CD4-positive, alpha-beta T cell treated with Interleukin-17A for 4 hours (primary cell): Measurements from ENCODE around the gene PLCL1.
A peak's percentile ranks its signal among the peaks of the same experiment; 100 is the strongest.
"Not testable (repeated sequence)": the region's sequence is repeated elsewhere in the genome, so short reads cannot be mapped to it uniquely, and the experiment has no call there.

Experiments
- DNase-seq: peaks from one replicate; pipeline ENCODE4 v3.0.0-alpha.2; 2020; ENCODE audit warnings: mixed read lengths

The PLCL1 gene

DNA sequence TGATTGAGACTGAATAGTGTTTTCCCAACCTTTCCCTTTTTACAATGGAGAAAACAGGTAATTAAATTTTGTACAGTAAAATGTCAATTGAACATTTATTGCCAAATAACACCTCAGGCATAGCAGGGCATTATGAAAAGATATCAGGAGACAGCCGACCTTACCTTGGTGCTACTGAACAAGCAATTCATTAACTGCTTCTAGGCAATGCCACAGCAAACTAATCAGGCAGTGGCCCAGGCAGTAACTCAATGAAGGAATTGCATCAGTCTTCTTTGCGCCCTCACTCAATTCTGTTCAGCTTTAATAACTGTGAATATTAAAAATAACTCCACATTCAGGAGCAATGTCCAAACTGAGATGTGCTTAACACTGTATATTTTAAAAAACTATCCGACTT is 6.1 kb downstream of the PLCL1 start:
- DNase-seq = no peak

DNA sequence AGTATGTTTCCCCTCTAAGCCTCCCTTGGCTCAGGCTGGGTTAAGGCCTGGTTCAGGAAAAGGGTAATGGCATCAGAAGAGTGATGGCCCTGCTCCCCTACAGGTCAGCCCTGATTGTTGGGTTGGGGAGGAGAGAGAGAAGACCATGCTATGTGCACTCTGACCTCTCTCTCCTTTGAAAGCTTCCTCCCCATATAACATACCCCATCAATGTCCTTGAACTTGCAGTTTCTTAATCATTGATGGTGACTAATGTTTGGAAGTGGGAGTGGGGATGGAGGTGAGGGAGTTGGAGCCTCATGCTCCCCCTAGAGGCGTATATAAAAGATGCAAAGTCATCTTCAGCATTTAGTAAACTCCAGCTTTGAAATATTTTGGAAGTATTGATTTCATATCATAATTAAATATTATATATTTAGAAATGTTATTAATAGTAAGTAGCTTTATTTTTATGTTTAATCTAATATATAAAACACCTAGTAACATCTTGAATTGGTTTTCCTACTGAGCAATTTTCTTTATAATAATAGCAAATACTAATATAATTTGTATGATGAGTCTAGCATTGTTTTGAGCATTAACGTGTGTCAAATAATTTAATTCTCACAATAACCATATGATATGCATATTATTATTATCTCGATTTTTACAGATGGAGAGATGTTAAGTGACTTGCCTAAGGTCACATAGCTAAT is 8.8 kb downstream of the PLCL1 start:
- DNase-seq = no peak

DNA sequence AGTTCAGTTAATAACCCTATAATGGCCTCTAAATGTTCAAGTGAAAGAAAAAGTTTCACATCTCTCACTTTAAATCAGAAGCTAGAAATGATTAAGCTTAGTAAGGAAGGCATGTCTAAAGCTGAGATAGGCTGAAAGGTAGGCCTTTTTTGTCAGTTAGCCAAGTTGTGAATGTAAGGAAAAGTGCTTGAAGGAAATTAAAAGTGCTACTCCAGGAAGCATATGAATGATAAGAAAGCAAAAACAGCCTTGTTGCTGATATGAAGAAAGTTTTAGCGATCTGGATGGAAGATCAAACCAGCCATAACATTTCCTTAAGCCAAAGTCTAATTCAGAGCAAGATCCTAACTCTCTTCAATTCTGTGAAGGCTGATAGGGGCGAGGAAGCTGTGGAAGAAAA is 10.1 kb downstream of the PLCL1 start:
- no peak for DNase-seq

DNA sequence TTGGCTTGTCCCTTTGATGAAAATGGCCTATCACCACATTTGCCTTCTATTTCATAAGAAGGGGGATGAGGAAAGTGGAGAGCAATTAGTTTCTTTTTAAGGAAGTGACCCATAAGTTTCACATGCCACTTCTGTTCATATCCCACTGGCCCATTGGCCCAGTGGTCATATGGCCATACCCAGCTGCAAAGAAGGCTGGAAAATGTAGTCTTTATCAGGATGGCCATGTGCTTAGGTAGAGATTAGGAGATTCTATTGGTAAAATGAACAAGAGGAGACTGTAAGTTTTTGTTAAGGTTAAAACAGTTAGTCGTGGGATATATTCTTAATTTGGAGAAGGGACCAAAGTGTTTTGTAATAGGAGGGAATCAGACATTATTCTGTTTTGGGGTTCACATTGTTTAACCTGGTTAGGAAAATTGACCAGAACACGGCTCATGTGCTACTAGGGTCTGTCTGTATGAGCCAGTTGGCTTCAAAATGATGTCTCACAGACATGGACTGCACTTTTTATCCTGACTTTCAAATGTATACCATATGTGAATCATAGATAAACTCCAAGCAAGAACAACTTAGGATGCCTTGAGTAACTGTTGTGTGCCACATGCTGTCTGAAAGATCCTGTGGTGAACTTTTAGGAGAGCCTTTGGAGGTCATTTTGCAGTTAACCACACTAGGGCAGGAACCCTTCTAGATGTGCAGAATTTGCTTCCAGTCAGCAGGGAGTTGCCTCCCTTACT is 17.3 kb downstream of the PLCL1 start:
- no peak for DNase-seq

DNA sequence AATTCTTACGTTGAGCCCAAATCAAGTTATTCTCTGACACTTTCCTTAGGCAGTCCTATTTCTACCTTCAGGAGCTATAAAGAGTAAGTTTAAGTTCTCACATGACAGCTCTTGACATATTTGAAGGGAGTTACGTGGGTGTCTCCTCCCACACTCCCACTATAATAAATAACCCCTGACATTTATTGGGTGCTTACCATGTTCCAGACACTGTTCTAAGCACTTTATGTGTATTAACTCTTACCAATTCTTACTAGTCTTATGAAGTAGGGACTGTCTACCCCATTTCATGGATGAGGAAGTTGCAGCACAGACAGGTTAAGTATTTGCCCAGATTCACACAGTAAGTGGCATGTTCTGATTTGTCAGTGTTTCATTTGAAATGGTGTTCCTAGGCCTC is 17.9 kb downstream of the PLCL1 start:
- no peak for DNase-seq

DNA sequence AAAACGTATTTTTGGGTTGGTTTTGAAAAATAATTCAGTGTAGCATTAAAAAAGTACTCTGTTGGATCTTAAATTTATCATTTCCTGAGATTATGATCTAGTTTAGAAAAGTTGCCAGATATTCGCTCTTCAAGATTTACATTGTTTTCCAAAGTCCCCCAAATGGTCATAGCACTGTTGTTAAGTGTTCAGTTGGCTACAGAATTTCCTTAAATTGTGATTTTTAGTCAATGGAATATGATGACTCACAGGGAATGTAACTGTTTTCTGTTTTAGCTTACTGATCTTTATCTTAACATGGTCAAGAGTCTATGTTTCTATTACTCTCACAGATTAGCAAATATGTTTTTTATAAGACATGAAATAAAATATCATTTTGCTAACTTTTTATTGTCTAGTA is 23.2 kb downstream of the PLCL1 start:
- no peak for DNase-seq

DNA sequence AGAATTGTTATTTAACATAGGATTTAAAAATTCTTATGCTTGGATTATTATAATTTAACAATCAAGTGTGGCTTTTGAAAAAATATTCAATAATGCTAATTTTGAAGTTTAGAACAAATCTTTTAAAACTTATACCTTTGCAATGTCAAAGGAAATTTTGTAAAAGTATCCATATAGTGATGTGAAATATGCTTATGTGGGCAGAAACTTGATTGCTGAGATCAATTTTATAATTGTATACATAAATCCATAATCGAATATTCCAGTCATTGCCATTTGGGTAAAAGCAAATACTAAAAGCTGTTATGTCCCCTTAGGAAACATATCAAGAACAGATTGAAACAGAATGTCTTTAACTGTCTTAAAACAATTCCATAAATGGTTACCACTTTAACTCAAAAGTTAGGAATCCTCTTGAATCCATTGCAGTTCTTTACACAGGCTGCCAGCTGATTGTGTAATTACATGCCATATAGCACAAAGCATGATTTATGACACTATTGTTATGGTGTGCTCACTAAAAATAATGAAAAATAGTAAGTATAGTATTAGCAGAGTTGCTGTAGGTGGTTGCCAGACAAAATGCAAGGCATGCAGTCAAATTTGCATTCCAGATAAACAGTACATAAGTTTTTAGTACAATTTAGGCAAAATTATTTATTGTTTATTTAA is 24.2 kb downstream of the PLCL1 start:
- no peak for DNase-seq

DNA sequence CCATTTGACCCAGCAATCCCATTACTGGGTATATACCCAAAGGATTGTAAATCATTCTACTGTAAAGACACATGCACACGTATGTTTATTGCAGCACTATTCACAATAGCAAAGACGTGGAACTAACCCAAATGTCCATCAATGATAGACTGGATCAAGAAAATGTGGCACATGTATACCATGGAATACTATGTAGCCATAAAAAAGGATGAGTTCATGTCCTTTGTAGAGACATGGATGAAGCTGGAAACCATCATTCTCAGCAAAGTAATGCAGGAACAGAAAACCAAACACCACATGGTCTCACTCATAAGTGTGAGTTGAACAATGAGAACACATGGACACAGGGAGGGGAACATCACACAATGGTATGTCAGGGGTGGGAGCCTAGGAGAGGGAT is 30.4 kb downstream of the PLCL1 start:
- DNase-seq = not testable (repeated sequence)

DNA sequence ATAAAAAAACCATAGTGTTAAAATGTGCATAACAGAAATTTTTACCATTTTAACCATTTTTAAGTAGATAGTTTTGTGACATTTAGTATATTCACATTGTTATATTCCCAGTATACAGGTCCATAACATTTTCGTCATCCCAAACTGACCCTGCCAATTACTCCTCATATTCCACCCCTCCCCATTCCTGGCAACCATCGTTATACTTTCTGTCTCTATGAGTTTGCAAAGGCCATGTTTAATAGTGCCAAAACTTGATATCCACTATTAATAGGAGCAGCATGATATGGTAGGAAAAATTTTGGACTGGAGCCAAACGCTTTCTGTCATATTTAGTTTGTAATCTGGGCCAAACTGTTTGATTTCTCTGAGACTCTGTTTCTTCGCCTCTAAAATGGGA is 30.9 kb downstream of the PLCL1 start:
- no peak for DNase-seq

DNA sequence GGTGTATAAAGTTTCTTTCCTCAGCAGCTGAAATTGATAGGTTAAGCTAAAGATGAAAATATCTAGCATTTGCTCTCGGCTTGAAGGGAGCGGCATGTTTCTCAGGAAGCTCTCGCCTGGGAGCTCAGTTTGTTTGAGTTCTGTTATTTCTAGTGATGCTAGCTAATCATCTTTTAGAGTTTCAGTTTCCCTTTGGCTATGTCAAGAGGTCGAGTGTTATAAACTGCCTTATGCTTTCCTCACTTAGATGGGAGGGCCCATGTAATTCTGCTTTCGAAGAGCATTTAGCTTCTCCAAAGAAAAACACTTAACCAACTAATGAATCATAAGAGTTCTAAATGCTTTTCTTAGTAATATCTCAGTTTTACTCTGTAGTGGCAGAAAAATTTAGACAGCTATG is 33.6 kb downstream of the PLCL1 start:
- DNase-seq = peak; percentile 40

DNA sequence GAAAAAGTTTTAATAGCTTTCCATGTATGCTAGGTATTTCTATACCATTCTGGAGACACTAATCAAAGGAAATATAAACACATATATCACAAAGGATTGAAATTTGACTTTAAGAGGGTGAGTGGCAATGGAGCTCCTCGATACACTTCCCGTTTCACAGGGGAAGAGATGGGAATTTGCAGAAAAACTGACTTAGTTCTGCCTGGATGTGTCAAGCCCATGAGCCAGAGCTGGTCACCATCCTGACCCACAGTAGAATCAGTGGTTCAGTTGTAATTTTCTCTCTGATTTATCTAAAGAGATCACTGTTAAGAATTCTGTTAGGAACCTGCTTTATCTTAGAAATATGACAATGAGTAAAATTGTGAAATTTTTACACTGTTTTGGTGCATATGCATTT is 34.2 kb downstream of the PLCL1 start:
- DNase-seq = no peak

DNA sequence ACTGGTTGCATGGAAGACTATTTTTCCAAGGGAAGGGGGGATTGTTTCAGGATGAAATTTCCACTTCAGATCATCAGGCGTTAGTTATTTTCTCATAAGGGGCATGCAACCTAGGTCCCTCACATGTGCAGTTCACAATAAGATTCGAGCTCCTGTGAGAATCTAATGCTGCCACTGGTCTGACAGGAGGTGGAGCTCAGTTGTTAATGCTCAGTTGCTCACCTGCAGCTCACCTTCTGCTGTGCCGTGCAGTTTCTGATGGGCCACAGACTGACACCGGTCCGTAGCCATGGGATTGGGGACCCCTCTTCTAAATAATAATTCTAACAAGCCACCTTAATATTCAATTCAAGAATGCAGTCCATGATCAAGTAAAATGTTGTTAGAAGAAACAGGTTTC is 34.9 kb downstream of the PLCL1 start:
- DNase-seq = peak; percentile 36

DNA sequence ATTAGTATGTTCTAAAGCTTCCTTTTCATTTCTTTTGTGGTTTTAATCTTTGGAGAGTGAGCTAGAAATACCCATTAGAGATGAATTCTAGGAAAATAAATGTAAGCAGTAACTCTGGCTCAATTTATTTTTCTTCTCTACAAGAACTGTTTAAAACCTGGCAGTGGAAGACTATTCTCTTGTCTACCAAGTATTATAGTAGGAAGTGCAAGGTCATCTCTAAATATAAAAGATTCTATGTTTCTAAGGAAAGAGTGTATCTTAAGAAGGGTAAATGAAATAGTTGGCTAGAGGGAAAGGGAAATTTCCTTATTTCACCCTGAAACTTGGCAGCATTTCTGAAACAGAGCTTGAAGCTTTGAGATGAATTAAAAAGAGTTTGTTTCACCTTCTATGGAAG is 35.5 kb downstream of the PLCL1 start:
- no peak for DNase-seq

DNA sequence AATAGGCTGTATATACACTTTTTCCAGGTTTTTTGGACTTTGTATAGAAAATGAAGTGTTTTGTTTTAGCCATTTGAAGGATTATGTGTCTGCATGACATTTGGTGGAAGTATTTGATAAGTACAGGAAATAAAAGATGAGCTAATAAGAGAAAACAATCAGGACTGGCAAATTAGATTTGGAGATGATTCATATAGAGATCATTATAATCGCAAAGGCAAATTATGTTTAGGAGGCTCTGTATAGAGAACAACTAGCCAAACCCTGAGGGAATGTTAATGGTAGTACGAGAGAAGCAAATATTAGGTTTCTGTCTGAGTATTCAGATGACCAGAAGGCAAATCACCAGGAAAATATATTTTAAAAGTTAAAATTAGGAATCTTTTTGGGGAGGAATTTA is 41.7 kb downstream of the PLCL1 start:
- no peak for DNase-seq

DNA sequence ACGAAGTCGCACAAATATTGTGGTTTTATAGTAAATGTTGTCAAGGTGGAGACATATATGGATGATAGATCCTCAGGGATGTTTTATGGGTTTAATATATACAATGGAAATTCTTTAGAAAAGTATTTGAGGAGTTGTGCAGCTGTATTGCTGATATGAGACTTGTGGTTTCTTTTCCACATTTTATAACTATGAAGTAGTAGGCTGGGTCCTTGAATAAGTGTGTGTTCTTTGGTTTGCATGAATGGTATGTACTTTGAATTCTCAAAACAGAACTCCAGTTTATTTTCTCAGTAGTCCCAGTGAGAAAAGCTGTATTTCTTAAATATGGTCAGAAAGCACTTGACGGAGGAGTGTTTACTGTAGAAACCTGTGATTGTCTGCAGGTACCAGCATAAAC is 42.4 kb downstream of the PLCL1 start:
- DNase-seq = no peak

DNA sequence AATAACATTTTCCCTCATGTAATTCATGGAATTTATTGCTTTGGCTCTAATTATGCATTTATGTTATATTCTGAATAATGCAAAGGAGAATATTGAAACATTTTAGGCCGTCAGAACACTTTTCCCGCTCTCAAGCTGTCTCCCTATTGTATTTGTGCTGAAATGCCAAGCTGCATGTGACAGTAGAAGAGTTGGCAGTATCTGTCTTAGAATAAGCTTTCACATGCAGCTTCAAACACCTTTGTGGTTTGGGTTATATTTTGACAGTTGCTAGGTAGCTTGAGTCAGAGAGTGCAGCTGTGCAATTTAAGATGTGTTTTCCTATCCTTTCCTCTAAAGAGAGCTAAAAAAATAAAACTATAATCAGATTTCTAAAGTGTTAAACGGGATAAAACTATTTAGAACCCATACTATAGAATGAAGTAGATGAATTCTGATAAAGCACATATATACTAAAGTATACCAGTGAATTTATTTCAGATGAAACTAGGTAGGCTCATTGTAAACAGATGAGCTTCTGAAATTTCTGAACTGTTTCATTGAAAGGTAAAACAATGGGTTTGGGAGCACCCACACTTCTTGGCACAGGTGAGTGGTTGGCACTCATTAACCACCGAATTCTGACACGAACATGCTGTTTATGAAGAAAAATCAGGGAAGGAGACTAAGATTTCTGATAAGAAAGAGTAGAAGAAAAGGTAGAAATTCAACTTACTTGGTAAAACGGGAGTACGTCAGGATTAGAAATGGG is 43.4 kb downstream of the PLCL1 start:
- peak; percentile 26 for DNase-seq

DNA sequence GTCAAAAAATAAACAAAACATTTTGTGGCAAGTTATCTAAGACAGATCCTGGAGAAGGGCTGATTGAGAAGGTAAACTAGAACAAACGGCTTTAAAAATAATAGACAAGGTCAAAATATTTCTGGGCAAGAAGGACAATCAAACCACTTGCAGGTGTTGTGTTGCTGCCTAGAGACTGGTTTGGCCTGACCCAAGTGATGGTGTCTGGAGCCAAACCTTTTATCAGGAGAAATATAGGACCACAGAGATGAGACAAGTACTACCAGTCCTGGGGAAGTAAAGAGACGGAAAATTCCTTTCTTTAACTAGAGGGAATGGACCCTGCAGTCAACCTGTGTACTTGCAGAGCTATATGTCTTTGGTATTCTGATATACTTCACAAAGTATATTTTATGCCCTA is 44.2 kb downstream of the PLCL1 start:
- no peak for DNase-seq

DNA sequence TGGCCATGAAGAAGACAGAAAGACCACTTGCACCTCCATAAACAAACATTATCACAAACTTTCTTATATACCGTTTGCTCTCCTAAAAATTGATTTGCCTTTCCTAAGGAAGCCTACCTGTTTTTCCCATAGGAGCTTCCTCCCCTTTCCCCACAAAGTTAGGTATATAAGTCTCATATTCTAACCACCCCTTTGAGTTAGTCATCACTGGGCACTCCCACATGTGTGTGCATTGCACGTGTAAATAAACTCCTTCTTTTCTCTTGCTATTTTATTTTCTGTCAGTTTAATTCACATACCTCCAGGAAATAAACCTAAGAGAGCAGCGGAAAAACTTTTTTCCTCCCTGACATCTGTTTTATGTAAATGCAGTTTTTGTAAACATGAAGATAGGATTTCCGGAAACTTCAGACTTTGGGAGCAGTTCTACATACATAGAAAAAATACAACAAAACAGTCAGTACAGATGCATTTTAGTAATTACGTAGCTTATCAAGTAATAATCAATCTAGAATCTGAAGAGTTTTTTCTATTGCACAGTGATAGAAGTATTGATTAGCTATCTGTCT is 46.6 kb downstream of the PLCL1 start:
- no peak for DNase-seq

DNA sequence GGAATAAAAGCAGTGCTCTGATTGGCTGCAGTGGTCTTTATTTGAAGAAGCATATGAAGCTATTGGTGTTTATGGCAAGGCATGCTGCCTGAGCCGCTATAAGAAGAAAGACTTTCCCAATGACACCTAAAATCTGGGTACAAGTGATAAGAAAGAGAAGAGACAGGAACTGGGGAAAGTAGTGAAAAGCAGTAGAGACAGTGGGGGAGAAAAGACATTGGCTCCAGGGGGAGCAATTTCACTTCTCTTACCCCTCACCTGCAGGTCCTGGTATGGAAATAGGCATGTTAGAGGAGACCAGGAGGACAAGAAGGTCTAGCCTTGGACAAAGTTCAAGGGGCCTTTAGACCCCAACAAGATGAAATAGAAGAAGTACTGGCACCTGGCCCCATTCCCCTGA is 47.1 kb downstream of the PLCL1 start:
- DNase-seq = peak; percentile 24

DNA sequence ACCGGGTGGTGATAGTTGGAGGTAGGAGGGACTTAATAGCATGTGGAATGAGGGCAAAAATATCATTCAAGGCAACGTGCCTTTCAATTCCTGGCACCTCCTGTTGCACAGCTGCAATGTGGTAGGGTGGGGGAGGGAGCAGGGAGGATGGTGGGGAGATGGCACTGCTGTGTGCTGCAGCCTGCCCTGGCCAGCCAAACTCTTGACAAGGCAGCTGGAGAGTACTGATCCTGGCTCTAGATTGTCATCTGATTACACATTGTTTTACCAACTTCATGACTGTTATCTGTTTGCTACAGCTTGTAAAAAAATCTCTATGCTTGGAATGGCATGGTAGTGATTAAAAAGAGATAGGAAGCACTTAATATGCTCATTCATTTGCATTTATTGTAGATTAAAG is 47.7 kb downstream of the PLCL1 start:
- no peak for DNase-seq

DNA sequence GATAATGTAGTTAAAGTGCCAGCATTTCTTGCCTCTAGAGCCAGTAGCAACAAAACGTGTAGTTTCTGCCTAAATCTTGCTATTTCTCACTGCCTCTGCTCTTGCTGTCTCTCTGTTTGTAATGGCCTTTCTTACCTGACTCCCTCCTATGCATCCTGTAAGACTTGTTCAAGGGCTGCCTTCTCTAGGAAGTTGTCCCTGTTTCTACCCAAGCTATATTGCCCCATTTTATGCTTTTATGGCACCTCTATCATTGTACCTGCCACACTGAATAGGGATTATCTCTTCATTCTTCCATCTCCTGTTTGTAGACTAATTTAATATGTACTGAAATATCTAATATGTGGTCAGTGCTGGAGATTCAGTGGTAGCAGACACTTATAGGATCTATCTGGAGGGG is 49.2 kb downstream of the PLCL1 start:
- no peak for DNase-seq

DNA sequence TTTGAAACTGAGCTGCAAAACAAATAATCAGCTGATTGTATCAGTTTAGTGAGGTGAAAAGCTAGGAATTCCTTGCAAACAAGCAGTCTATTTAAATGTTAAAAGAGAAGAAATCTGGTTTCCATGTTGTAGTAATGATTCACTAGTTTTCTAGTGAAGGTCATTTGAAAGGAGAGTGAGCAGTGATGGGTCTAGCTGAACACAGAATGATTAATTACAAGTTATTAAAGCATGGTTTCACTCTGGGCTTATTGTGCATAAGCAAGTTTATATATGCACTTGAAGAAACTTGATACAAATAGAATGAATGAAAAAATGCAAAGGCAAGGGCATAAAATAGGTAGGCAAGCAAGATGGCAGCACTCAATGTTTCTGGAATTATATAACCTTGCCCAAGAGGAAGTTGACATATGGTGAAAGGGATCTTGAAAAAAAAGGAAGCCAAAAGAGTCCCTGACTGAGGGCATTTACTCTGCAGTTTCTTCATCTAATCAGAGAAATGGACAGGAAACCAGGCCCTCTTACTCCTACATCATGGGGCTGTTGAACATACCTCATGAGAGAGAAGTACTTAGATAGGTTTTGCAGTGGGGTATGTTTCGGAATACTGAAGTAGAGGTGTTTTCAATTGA is 53.2 kb downstream of the PLCL1 start:
- DNase-seq = no peak
